HG03066 (cell line): ENCODE results near the gene PTGDS.
"Not testable (repeated sequence)": the region's sequence is repeated elsewhere in the genome, so short reads cannot be mapped to it uniquely, and the experiment has no call there.

Experiments
- ATAC-seq: cut with Tn5 transposase; IDR thresholded peaks from one replicate; pipeline ENCODE4 v1.9.1; 2021; ENCODE audit warnings: low read depth; ENCODE audit not compliant: unreplicated experiment

Gene PTGDS

DNA sequence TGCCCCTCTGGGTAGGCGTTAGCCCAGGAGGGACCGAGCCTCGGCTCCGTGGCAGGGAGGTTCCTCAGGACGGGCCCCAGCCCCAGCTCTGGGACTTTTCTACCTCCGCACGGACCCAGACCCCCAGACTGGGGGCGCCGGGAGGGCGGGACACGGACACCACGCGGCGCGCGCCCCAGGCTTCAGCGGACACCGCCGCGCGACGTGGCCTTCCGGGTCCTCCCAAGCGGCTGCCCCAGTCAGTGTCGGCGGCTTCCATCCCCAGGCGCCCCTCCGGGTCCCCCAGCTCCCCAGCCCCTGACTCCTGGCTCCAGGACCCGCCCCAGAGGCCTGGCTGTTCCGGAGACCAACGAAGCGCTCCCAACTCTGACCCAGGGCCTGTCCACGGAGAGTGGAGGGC is 8.5 kb downstream of the PTGDS start:
- ATAC-seq: no peak

DNA sequence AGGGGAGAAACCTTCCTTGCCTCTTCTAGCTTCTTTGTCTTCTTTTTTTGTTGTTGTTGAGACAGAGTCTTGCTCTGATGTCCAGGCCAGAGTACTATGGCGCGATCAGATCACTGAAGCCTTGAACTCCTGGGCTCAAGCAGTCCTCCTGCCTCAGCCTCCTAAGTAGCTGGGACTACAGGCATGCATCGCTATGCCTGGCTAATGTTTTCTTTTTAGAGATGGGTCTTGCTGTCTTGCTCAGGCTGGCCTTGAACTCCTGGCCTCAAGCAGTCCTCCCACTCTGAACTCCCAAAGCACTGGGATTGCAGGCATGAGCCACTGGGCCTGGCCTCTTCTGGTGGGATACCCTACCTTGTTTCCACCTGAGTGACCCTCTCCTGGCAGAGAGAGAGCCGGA is 11.6 kb downstream of the PTGDS start:
- no peak for ATAC-seq

DNA sequence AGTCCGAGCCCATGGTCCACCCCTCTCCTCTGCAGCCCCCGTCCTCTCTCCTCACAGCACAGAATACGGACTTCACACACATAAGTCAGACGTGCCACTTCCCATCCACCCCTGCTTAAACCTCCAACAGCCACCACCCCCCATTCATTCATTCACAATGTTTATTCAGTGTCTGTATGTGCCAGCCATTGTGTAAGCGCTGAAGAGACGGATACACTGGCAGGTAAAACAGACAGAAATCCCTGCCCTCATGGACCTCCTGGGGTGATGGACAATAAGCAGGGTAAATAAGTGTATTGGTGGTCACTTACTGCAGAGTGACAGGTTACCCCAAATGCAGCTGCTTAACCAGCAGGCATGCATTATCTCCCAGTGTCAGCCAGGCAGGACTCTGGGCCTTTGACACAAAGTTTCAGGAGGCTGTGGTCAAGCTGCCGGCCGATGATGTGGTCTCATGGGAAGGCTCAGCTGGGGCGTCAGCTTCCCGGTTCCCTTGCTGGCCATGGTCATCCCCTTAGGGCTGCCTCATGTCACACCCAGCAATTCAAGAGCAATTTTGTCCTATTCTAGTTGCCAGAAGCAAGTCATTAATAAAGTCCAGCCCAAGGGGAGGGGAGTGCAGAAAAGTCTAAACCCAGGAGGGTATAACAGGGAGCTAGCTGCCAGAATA is 13.1 kb downstream of the PTGDS start:
- no peak for ATAC-seq

- peak; percentile 77 for ATAC-seq
Observed at GRCh38 chr9:136991993-136992818, 14.9 kb downstream of the PTGDS start, which contains the start of gene PAXX. Gene PAXX (plus strand): TSS chr9:136992422. CDS start chr9:136992444, 22 bp downstream.

DNA sequence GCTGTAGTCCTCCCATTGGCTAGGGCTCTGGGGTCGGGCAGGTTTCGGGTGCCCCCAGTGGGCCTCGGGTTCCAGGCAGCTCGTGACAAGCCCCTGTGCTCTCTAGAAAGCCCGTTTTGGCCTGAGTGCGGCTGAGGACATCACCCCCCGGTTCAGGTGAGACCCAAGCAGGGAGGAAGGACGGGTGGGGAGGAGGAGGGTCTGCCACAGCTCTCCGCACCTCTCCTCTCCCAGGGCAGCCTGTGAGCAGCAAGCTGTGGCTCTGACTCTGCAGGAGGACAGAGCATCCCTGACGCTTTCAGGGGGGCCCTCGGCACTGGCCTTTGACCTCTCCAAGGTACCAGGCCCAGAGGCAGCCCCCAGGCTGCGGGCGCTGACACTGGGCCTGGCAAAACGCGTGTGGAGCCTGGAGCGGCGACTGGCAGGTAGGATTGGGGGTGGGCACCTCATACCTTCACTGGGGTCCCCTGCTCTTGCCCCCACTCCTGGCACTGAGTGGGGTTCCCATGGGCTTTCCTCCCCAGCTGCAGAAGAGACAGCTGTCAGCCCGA is 15.6 kb downstream of the PTGDS start:
- ATAC-seq: no peak

- ATAC-seq: no peak
Observed at GRCh38 chr9:136994180-136994887, 17.0 kb downstream of the PTGDS start.

DNA sequence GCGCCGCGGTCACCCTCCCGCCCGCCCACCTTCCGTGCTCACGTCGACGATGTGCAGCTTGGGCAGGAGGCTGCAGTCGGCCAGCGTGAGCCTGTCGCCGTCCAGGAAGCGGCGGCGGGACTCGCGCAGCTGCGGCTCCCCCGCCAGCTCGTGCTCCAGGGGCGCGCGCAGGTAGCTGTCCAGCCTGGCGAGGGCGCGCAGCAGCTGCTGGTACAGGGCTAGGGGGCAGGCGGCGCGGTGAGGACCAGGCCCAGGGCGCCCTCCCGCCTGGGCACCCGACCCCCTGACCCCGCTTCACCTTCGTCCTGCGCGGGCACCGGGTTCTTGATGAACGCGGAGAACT is 17.6 kb downstream of the PTGDS start:
- ATAC-seq: no peak

DNA sequence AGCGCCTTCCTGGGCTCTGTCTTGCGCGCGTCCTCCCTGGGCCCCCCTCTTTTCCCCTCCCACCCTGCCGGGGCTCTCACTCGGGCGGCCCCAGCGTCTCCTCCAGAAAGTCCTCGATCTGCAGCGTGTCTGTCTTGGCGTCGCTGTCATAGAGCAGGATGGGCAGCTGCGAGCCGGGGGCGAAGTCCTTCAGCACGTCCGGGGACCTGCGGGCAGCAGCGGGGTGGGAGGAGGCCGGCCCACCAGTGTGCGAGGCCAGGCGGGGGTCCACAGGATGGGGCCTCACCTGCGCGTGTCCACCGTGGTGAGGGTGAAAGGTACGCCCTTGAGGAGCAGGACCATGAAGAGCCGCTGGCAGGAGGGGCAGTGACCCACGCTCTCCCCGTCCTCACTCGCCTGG is 18.1 kb downstream of the PTGDS start:
- no peak for ATAC-seq

- ATAC-seq: no peak
Observed at GRCh38 chr9:136995772-136996311, 18.5 kb downstream of the PTGDS start.

DNA sequence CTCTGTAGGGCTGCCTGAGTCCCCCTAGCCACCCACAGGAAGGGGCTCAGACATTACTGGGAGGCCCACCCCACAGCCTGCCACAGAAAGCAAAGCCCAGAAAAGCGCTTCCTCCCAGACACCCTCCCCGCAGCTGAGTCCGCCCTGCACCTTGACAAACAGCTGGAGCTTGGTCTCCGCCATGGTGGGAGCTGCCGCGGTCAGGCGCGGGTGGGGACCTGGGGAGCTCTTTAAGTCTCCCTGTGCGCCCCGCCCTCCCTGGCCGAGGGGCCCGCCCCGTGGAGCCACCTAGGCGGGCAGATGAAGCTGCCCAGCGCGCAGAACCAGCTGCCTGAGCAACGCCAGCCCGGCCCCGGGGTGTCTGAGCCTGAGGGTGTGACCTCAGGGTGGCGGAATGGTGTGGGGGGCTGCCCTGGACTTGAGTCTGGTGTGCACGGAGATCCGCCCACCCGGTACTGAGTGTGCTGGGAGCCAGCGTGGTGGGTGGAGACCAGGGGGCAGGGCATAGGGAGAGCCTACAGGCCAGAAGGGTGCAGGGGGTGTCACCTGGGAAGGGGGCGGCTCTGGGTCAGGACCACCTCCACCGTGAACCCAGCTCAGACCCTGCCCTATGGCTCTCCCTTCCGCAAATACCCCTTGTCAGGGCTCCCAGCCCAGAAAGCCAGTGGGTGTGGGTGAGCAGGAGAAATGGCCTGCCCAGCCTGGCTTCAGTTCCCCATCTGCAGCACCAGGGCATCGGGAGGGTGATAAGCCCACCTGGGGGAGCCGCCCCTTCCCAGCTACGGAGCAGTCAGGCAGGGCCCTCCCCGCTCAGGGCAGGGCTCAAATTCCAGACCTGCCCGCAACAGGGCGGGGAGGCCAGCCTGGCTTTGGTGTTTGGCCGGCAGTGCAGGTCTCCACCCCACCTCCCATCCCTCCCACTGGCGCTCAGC is 19.3 kb downstream of the PTGDS start, which contains the start of gene CLIC3:
Gene CLIC3 (minus strand): TSS at position 208 of the 932 bp plus-strand sequence. CDS start 25 bp downstream, at position 183.
- ATAC-seq: no peak

DNA sequence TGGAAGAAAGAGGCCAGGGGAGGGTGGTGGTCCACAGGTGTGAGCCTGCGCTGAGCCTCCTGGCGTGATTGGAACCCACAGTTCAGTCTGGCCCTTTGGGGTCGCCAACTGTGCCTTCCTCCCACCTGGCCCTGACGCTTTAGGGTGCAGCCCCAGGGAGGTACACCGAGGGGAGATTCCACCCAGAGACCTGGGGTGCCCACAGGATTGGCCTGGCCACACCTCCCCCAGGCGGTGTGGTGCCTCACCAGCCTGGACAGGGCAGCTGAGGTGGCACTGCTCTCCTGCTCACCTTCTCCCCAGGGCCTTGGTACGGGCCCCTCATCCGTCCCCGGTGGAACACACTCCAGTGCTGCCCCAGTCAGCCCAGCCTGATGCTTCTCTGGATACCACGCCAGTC is 20.1 kb downstream of the PTGDS start:
- ATAC-seq: no peak

DNA sequence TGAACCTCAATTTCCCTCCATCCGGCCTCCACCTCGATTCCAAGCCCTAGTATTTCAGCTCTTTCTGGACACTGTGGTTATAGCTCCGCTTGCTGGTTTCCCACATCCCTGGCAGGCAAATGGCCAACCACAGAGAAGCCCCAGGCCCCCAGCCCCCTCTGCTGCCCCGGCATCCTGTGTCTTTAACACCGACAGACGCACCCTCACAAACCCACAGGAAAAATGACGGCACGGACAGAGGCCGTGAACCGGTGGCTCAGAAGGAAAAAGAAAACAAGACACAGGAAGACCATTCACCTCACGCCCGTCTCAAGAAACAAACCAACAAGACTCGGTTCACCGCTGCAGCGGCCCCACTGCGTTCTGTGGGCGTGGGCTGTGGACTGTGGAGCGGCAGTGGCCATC is 20.5 kb downstream of the PTGDS start:
- ATAC-seq: no peak

- ATAC-seq: peak; percentile 80
Observed at GRCh38 chr9:137000177-137000930, 23.1 kb downstream of the PTGDS start.

- no peak for ATAC-seq
Observed at GRCh38 chr9:137001857-137002645, 24.7 kb downstream of the PTGDS start.

DNA sequence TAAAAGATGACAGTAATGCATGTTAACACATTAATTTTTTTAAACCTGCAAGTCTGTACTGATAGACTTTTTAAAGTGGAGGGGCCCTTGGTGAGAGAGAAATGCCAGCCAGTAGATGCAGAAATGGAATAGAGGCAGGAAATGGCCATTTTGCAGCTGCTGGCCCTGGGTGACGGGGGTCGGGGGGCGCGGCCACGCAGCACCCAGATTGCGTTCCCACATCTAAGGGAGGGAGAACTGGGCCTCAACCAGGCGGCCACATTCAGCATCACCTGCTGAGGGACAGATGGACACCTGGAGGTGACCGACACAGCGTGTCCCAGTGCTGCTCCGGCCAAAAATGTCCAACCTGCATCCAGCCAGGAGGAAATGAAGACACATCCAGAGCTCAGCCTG is 25.3 kb downstream of the PTGDS start:
- no peak for ATAC-seq

GRCh38 chr9:137004285-137004684 is 27.0 kb downstream of the PTGDS start:
- ATAC-seq: not testable (repeated sequence)

- ATAC-seq: no peak
Observed at GRCh38 chr9:137006116-137007003, 29.1 kb downstream of the PTGDS start.
